ENCODE measurements around the gene NDUFA11. TPM values are rescaled to one million over a fixed set of nuclear protein-coding genes. Genes with fewer than 3 reads are reported as not detected.
A peak's percentile ranks its signal among the peaks of the same experiment; 100 is the strongest.

NDUFA11 gene
- total and polyA plus RNA-seq, 2 of the 13 experiments (the other 11 are each of a cell fraction or from before 2014, with no cell fraction given): 286 to 378 TPM

DNA sequence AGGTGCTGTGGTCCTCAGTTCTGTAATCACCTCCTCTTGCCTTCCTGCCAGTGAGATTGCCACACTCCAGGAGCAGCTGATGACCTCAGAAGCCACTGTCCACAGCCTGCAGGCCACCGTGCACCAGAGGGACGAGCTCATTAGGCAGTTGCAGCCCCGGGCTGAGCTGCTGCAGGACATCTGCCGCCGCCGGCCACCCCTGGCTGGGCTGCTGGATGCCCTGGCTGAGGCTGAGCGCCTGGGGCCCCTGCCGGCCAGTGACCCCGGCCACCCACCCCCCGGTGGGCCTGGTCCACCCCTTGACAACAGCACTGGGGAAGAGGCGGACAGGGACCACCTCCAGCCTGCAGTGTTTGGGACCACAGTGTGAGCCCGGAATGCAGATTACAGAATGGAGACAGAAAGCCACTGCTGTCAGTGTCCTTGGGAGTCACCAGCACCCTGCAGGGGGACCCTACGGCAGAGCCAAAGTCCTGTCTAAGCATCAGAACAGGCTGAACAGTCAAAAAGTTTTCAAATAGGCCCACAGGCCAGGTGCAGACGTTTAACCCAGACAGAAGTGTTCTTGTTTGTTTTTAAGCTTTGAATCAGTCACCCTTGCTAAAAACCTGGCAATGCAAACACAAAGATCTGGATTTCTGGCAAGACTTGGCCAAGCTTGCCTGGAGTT is 5.3 kb upstream of the NDUFA11 start (continued):
- TF ChIP-seq, protein P1, sequence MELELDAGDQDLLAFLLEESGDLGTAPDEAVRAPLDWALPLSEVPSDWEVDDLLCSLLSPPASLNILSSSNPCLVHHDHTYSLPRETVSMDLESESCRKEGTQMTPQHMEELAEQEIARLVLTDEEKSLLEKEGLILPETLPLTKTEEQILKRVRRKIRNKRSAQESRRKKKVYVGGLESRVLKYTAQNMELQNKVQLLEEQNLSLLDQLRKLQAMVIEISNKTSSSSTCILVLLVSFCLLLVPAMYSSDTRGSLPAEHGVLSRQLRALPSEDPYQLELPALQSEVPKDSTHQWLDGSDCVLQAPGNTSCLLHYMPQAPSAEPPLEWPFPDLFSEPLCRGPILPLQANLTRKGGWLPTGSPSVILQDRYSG (CRISPR knock-in tag; IDR thresholded peaks at IDR 0.05): no peak
- TF ChIP-seq POLR2AphosphoS2 (IDR thresholded peaks at IDR 0.05; ENCODE audit: low read depth, low read length) (no peak), SAFB2 (CRISPR knock-in tag; IDR thresholded peaks at IDR 0.05; ENCODE audit: borderline replicate concordance, low read depth) (0 out of 2 replicates have a peak, but pooled peaks have one; percentile 32), HHEX (CRISPR knock-in tag; IDR thresholded peaks at IDR 0.05) (no peak), HES4 (CRISPR knock-in tag; IDR thresholded peaks at IDR 0.05; ENCODE audit: borderline replicate concordance) (no peak), RBM39 (IDR thresholded peaks at IDR 0.05; ENCODE audit: low read depth, low read length, poor library complexity, severe bottlenecking) (peak; percentile 31), SIN3B (IDR thresholded peaks at IDR 0.05; ENCODE audit: low read length) (no peak), SRSF9 (IDR thresholded peaks at IDR 0.05; ENCODE audit: borderline replicate concordance, insufficient read depth, low read depth, low read length, poor library complexity, severe bottlenecking) (no peak), ISL2 (CRISPR knock-in tag; IDR thresholded peaks at IDR 0.05) (no peak), ZNF761 (CRISPR knock-in tag; conservative IDR thresholded peaks at IDR 0.05) (peak; percentile 22), ZNF354B (CRISPR knock-in tag; IDR thresholded peaks at IDR 0.05) (no peak), ZIK1 (CRISPR knock-in tag; IDR thresholded peaks at IDR 0.05; ENCODE audit: borderline replicate concordance, low read depth) (no peak), THYN1 (CRISPR knock-in tag; IDR thresholded peaks at IDR 0.05; ENCODE audit: borderline replicate concordance, low read depth) (no peak), THAP11 (CRISPR knock-in tag; IDR thresholded peaks at IDR 0.05) (no peak)
- TF ChIP-seq, protein P2, sequence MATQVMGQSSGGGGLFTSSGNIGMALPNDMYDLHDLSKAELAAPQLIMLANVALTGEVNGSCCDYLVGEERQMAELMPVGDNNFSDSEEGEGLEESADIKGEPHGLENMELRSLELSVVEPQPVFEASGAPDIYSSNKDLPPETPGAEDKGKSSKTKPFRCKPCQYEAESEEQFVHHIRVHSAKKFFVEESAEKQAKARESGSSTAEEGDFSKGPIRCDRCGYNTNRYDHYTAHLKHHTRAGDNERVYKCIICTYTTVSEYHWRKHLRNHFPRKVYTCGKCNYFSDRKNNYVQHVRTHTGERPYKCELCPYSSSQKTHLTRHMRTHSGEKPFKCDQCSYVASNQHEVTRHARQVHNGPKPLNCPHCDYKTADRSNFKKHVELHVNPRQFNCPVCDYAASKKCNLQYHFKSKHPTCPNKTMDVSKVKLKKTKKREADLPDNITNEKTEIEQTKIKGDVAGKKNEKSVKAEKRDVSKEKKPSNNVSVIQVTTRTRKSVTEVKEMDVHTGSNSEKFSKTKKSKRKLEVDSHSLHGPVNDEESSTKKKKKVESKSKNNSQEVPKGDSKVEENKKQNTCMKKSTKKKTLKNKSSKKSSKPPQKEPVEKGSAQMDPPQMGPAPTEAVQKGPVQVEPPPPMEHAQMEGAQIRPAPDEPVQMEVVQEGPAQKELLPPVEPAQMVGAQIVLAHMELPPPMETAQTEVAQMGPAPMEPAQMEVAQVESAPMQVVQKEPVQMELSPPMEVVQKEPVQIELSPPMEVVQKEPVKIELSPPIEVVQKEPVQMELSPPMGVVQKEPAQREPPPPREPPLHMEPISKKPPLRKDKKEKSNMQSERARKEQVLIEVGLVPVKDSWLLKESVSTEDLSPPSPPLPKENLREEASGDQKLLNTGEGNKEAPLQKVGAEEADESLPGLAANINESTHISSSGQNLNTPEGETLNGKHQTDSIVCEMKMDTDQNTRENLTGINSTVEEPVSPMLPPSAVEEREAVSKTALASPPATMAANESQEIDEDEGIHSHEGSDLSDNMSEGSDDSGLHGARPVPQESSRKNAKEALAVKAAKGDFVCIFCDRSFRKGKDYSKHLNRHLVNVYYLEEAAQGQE (IDR thresholded peaks at IDR 0.05; ENCODE audit: borderline replicate concordance in 1 of 2, low read depth in 1 of 2, low read length in 2 of 2): no peak
- TF ChIP-seq, protein P3, sequence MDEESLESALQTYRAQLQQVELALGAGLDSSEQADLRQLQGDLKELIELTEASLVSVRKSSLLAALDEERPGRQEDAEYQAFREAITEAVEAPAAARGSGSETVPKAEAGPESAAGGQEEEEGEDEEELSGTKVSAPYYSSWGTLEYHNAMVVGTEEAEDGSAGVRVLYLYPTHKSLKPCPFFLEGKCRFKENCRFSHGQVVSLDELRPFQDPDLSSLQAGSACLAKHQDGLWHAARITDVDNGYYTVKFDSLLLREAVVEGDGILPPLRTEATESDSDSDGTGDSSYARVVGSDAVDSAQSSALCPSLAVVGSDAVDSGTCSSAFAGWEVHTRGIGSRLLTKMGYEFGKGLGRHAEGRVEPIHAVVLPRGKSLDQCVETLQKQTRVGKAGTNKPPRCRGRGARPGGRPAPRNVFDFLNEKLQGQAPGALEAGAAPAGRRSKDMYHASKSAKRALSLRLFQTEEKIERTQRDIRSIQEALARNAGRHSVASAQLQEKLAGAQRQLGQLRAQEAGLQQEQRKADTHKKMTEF (CRISPR knock-in tag; IDR thresholded peaks at IDR 0.05): peak; percentile 55; the same call in 1 of the 2 replicates
- TF ChIP-seq, protein P4, sequence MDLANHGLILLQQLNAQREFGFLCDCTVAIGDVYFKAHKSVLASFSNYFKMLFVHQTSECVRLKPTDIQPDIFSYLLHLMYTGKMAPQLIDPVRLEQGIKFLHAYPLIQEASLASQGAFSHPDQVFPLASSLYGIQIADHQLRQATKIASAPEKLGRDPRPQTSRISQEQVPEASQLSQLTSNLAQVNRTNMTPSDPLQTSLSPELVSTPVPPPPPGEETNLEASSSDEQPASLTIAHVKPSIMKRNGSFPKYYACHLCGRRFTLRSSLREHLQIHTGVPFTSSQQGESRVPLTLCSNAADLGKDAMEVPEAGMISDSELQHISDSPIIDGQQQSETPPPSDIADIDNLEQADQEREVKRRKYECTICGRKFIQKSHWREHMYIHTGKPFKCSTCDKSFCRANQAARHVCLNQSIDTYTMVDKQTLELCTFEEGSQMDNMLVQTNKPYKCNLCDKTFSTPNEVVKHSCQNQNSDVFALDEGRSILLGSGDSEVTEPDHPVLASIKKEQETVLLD (CRISPR knock-in tag; IDR thresholded peaks at IDR 0.05; ENCODE audit: low read depth): no peak
